Naive thymus-derived CD4-positive, alpha-beta T cell (primary cell): ENCODE results near the gene CDS2. TPM values are rescaled to one million over a fixed set of nuclear protein-coding genes. Genes with fewer than 3 reads are reported as not detected.

Experiments used
- ATAC-seq: fragments of 150-1000 bp; cut with Tn5 transposase; 2 replicates; pipeline ENCODE4 v1.10.0; 2021; ENCODE audit warnings: mild to moderate bottlenecking, moderate library complexity
- CTCF ChIA-PET: fragments of 350-600 bp; sonication (Branson Sonifier 250); formaldehyde crosslinking; loops from one replicate; lab custom pipeline; 2021; ENCODE audit warnings: antibody characterized with exemption; lab: Charles Lee
- POLR2A ChIA-PET: fragments of 350-600 bp; sonication (Branson Sonifier 250); formaldehyde crosslinking; loops from one replicate; lab custom pipeline; 2021; ENCODE audit warnings: antibody characterized with exemption, inconsistent platforms; lab: Charles Lee
- DNase-seq, 9 donors: peaks; one replicate each; pipeline versions ENCODE4 v3.0.0 to v3.0.0-alpha.2; 2020 to 2022; ENCODE audit warnings: mixed read lengths in 1 of 9
- H3K27ac ChIP-seq: one replicate; pipeline ENCODE4 v1.7.0; 2013; ENCODE audit warnings: mild to moderate bottlenecking, low read depth, low read length, moderate library complexity
- H3K27me3 ChIP-seq, 2 donors: one replicate each; pipeline ENCODE4 v1.7.0; 2013; ENCODE audit warnings: low read length in 2 of 2, mild to moderate bottlenecking in 2 of 2, moderate library complexity in 2 of 2; ENCODE audit not compliant: control insufficient read depth in 2 of 2, insufficient read depth in 2 of 2
- H3K36me3 ChIP-seq, 3 experiments: 1 replicate in 2 of 3; 2 replicates in 1 of 3; pipeline ENCODE4 v1.7.0; 2013; ENCODE audit warnings: low read length in 3 of 3, mild to moderate bottlenecking in 3 of 3, moderate library complexity in 1 of 3; ENCODE audit not compliant: insufficient read depth in 3 of 3, control insufficient read depth in 2 of 3
- H3K4me1 ChIP-seq, 2 donors: one replicate each; pipeline ENCODE4 v1.7.0; 2013; ENCODE audit warnings: low read length in 2 of 2, mild to moderate bottlenecking in 2 of 2, moderate library complexity in 1 of 2; ENCODE audit not compliant: control insufficient read depth in 2 of 2, insufficient read depth in 2 of 2
- H3K4me3 ChIP-seq: 2 replicates; pipeline ENCODE4 v1.7.0; 2013; ENCODE audit warnings: mild to moderate bottlenecking, low read length
- H3K9me3 ChIP-seq, 3 experiments: 1 replicate in 2 of 3; 2 replicates in 1 of 3; pipeline ENCODE4 v1.7.0; 2013; ENCODE audit warnings: low read length in 3 of 3; ENCODE audit not compliant: control insufficient read depth in 2 of 3
- H3K27ac Mint-ChIP-seq, 9 donors: one replicate each; pipeline ENCODE4 v1.8.0; 2020 to 2022; ENCODE audit warnings: mixed read lengths in 9 of 9, mild to moderate bottlenecking in 8 of 9, moderate library complexity in 5 of 9, inconsistent platforms in 2 of 9
- H3K27me3 Mint-ChIP-seq, 5 donors: one replicate each; pipeline ENCODE4 v1.8.0; 2021 to 2022; ENCODE audit warnings: mixed read lengths in 5 of 5, mild to moderate bottlenecking in 1 of 5
- H3K36me3 Mint-ChIP-seq, 5 donors: one replicate each; pipeline ENCODE4 v1.8.0; 2020 to 2022; ENCODE audit warnings: mixed read lengths in 5 of 5, mild to moderate bottlenecking in 3 of 5, inconsistent platforms in 1 of 5
- H3K4me1 Mint-ChIP-seq, 7 donors: one replicate each; pipeline ENCODE4 v1.8.0; 2020 to 2022; ENCODE audit warnings: mixed read lengths in 7 of 7, mild to moderate bottlenecking in 3 of 7, inconsistent platforms in 1 of 7
- H3K4me3 Mint-ChIP-seq, 10 donors: one replicate each; pipeline ENCODE4 v1.8.0; 2020 to 2022; ENCODE audit warnings: mild to moderate bottlenecking in 10 of 10, mixed read lengths in 10 of 10, moderate library complexity in 6 of 10, inconsistent platforms in 2 of 10
- H3K9me3 Mint-ChIP-seq, 11 donors: one replicate each; pipeline ENCODE4 v1.8.0; 2020 to 2022; ENCODE audit warnings: mixed read lengths in 11 of 11, mild to moderate bottlenecking in 4 of 11, inconsistent platforms in 1 of 11, moderate library complexity in 1 of 11
- intact Hi-C, 2 donors: fragments of 100-400 bp; cut with micrococcal nuclease; formaldehyde crosslinking; loops; one replicate each; pipeline ENCODE4 v1.15.1; 2023
- polyA plus RNA-seq, 2 donors: library from polyadenylated mRNA; unstranded; fragments of 300-500 nt; fragmentation: Illumina TruSeq; gene quantifications; one replicate each; pipeline ENCODE4 v1.2.3, GENCODE V29; 2021
- total RNA-seq, 6 experiments: library from RNA in 5 of 6; stranded (reverse) in 5 of 6; gene quantifications; 1 replicate in 5 of 6; 2 replicates in 1 of 6; pipeline ENCODE4 v1.2.3 and lab custom pipeline; 2021 to 2026

Gene CDS2
- total and polyA plus RNA-seq, 7 experiments from 2014 or later, result 34.9 to 58.3 (median 52.4) TPM

GRCh38 chr20:5141615-5142014 lies 14.8 kb downstream of the CDS2 start:
- peak overlapping the region in 1 of 10 donors; percentile 50 for H3K4me3 Mint-ChIP-seq
- intact Hi-C loops, result no loop called here
- peaks cover 4 to 8% (median 7%) of the 10 kb centered on the region in 5 donors for H3K36me3 Mint-ChIP-seq
- ATAC-seq (no peak), DNase-seq (no peak)
- no peaks in the 10 kb centered on the region for H3K9me3 Mint-ChIP-seq
- Histone ChIP-seq H3K27ac (no peak overlapping the region), H3K4me1 (peaks cover 2 to 7% of the 10 kb centered on the region in 2 donors), H3K9me3 (no peaks in the 10 kb centered on the region), H3K4me3 (no peak overlapping the region), H3K36me3 (no peaks in the 10 kb centered on the region), H3K27me3 (no peaks in the 10 kb centered on the region)
- ChIA-PET CTCF (no interaction called here), POLR2A (interaction anchor here (0.9 kb wide), 1 partner anchor 15 kb away, joined by 4 read pairs; the partner anchor contains the start of gene CDS2)
- H3K27ac Mint-ChIP-seq, result no peak overlapping the region
- H3K4me1 Mint-ChIP-seq, result peaks cover 28 to 70% (median 60%) of the 10 kb centered on the region in 7 donors
- no peaks in the 10 kb centered on the region for H3K27me3 Mint-ChIP-seq

DNA sequence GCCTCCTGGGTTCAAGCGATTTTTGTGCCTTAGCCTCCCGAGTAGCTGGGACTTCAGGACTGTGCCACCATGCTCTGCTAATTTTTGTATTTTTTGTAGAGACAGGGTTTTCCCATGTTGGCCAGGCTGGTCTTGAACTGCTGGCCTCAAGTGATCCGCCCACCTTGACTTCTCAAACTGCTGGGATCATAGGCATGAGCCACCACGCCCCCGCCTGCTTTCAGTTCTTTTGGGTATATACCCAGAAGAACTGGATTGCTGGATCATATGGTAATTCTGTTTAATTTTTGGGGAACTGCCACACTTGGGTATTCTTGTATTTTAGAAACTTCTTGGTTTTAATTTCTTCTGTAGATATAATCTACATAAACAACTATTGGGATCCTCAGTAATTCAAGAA lies 17.0 kb downstream of the CDS2 start:
- Histone ChIP-seq H3K4me3 (no peak overlapping the region), H3K36me3 (no peaks in the 10 kb centered on the region), H3K9me3 (no peaks in the 10 kb centered on the region), H3K27ac (no peak overlapping the region), H3K4me1 (peaks cover 10 to 11% of the 10 kb centered on the region in 2 donors), H3K27me3 (no peaks in the 10 kb centered on the region)
- ATAC-seq (no peak), DNase-seq (no peak)
- no peak overlapping the region for H3K4me3 Mint-ChIP-seq
- ChIA-PET POLR2A (interaction anchor here (1.2 kb wide), 1 partner anchor 11 kb away, joined by 3 read pairs; no protein-coding TSS in a partner anchor), CTCF (no interaction called here)
- H3K36me3 Mint-ChIP-seq, result peaks cover 3 to 8% (median 5%) of the 10 kb centered on the region in 5 donors
- intact Hi-C loops, result no loop called here
- H3K4me1 Mint-ChIP-seq, result peaks cover 38 to 86% (median 78%) of the 10 kb centered on the region in 7 donors
- no peaks in the 10 kb centered on the region for H3K27me3 Mint-ChIP-seq
- H3K27ac Mint-ChIP-seq, result no peak overlapping the region
- no peaks in the 10 kb centered on the region for H3K9me3 Mint-ChIP-seq

GRCh38 chr20:5145365-5146098 lies 18.7 kb downstream of the CDS2 start:
- H3K27ac ChIP-seq, result no peak overlapping the region
- no peaks in the 10 kb centered on the region for H3K9me3 Mint-ChIP-seq
- peak overlapping the region in 3 of 9 donors; percentile 24 to 75 (median 67) for H3K27ac Mint-ChIP-seq
- H3K4me3 Mint-ChIP-seq, result peak overlapping the region in 6 of 10 donors; percentile 3 to 33 (median 20)
- H3K4me1 Mint-ChIP-seq, result peaks cover 34 to 87% (median 76%) of the 10 kb centered on the region in 7 donors
- ATAC-seq, result no peak
- peaks cover 4 to 8% (median 4%) of the 10 kb centered on the region in 5 donors for H3K36me3 Mint-ChIP-seq
- intact Hi-C loops, result no loop called here
- DNase-seq, result no peak
- H3K9me3 ChIP-seq, result no peaks in the 10 kb centered on the region
- H3K36me3 ChIP-seq, result no peaks in the 10 kb centered on the region
- H3K27me3 ChIP-seq, result no peaks in the 10 kb centered on the region
- ChIA-PET POLR2A (interaction anchor here (0.6 to 1.5 kb wide), 2 partner anchors 19 to 89 kb away, joined by 3 read pairs; partner anchors contain the start of gene CDS2), CTCF (no interaction called here)
- H3K4me3 ChIP-seq, result no peak overlapping the region
- peaks cover 10 to 11% of the 10 kb centered on the region in 2 donors for H3K4me1 ChIP-seq
- no peaks in the 10 kb centered on the region for H3K27me3 Mint-ChIP-seq

DNA sequence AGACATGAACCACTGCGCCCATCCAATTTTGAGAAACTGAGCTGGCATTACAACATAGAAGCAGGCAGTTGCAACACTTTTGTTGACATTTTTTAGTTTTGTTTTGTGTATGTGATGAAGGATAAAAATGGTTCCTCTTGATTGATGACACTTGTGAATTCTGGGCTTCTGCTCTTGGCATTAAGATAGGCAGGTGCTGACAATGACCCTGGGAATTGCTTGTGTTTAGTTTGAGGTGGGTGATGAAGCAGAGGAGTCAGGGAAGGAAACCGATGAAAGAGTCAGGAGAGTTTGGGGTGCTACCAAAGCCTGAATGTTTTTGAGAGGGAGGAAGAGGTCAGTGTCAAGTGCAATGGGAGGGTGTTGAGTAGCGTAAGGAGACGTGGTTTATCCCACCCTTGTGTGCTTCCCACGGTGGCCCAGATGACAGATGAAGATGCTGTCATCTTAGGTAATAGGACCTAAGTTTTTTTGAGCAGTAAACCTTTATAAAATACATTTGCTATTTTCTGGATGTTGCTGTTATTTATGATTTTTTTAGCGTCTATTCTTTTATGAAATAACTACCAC lies 19.4 kb downstream of the CDS2 start:
- ATAC-seq (no peak), DNase-seq (no peak)
- peaks cover 10 to 11% of the 10 kb centered on the region in 2 donors for H3K4me1 ChIP-seq
- H3K9me3 Mint-ChIP-seq, result no peaks in the 10 kb centered on the region
- no peaks in the 10 kb centered on the region for H3K27me3 ChIP-seq
- intact Hi-C loops, result no loop called here
- ChIA-PET CTCF (no interaction called here), POLR2A (interaction anchor here (0.6 kb wide), 1 partner anchor 89 kb away, joined by 3 read pairs; no protein-coding TSS in a partner anchor)
- H3K27ac ChIP-seq, result no peak overlapping the region
- peaks cover 34 to 85% (median 74%) of the 10 kb centered on the region in 7 donors for H3K4me1 Mint-ChIP-seq
- peak overlapping the region in 5 of 10 donors; percentile 12 to 40 (median 25) for H3K4me3 Mint-ChIP-seq
- no peaks in the 10 kb centered on the region for H3K36me3 ChIP-seq
- no peak overlapping the region for H3K4me3 ChIP-seq
- peak overlapping the region in 5 of 9 donors; percentile 24 to 75 (median 37) for H3K27ac Mint-ChIP-seq
- H3K36me3 Mint-ChIP-seq, result peaks cover 4 to 8% (median 5%) of the 10 kb centered on the region in 5 donors
- H3K27me3 Mint-ChIP-seq, result no peaks in the 10 kb centered on the region
- H3K9me3 ChIP-seq, result no peaks in the 10 kb centered on the region

DNA sequence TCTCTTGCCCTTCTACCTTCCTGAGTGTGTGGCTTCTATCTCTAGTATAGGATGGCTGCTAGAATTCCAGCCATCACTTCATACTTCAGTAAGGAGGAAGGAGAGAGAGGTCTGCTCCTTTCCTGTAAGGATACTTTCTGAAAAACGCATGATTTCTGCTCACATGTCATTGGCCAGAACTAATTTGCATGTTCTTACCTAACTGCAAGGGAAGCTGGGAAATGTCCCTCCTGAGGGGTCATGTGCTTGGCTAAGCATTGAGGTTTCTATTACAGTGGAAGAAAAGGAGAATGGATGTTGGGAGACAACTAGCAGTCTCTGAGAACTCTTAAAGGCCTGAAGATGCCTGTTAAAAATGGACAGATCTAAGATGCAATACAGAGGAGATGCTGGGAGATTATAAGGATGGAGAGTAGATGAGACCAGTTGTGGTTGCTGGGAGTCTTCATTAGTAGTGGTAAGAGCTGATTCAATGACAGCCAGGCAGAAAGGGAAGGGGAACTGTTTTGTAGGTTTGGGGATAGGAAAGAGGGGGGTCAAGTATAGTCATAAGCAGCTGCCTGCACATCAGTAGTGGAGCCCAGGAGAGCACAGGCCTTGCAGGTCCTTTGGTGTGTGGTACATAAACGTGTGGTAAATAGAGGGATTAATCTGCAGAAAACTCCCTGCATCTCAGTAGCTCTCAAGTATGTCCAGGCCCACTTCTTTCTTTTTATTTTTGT lies 20.2 kb downstream of the CDS2 start:
- Histone ChIP-seq H3K4me3 (no peak overlapping the region), H3K4me1 (peaks cover 11% of the 10 kb centered on the region in 2 donors), H3K36me3 (no peaks in the 10 kb centered on the region), H3K27me3 (no peaks in the 10 kb centered on the region), H3K9me3 (no peaks in the 10 kb centered on the region), H3K27ac (no peak overlapping the region)
- peaks cover 4 to 8% (median 5%) of the 10 kb centered on the region in 5 donors for H3K36me3 Mint-ChIP-seq
- peak overlapping the region in 2 of 10 donors; percentile 3 to 73 for H3K4me3 Mint-ChIP-seq
- no peaks in the 10 kb centered on the region for H3K9me3 Mint-ChIP-seq
- no peaks in the 10 kb centered on the region for H3K27me3 Mint-ChIP-seq
- intact Hi-C loops, result no loop called here
- peak; percentile 69 for ATAC-seq
- peak overlapping the region in 2 of 9 donors; percentile 23 to 81 for H3K27ac Mint-ChIP-seq
- ChIA-PET POLR2A (interaction anchor here (1.1 kb wide), 1 partner anchor 20 kb away, joined by 5 read pairs; the partner anchor contains the start of gene CDS2), CTCF (no interaction called here)
- peaks cover 32 to 80% (median 69%) of the 10 kb centered on the region in 7 donors for H3K4me1 Mint-ChIP-seq
- no peak for DNase-seq

DNA sequence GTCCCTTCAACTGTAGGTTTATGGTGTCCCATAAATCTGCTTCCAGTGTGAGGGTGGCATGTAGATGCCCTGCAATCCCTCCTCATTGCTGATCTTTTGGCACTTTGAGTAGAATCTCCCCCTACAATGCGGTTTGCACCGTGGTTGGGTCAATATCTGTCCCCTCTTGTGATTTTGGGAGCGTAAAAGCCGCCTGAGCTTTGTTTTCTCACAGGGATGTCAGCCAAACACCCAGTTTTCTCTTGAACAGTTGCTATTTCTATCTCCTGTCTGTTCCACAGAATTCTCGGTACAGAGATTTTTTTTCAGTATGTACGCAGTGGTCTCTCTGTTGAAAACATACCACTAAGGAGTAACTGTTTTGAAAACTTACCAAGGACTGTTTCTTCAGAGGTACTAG lies 21.8 kb downstream of the CDS2 start:
- H3K4me3 ChIP-seq, result no peak overlapping the region
- no peaks in the 10 kb centered on the region for H3K27me3 ChIP-seq
- Mint-ChIP-seq H3K27me3 (no peaks in the 10 kb centered on the region), H3K36me3 (peaks cover 4 to 16% (median 9%) of the 10 kb centered on the region in 5 donors), H3K4me3 (no peak overlapping the region), H3K27ac (peak overlapping the region in 1 of 9 donors; percentile 23), H3K9me3 (no peaks in the 10 kb centered on the region), H3K4me1 (peaks cover 41 to 85% (median 77%) of the 10 kb centered on the region in 7 donors)
- no peak for ATAC-seq
- no peak for DNase-seq
- ChIA-PET POLR2A (no interaction called here), CTCF (interaction anchor here (0.6 kb wide), 1 partner anchor 31 kb away, joined by 7 read pairs; no protein-coding TSS in a partner anchor)
- peaks cover 11 to 14% of the 10 kb centered on the region in 2 donors for H3K4me1 ChIP-seq
- no peak overlapping the region for H3K27ac ChIP-seq
- H3K36me3 ChIP-seq, result no peaks in the 10 kb centered on the region
- H3K9me3 ChIP-seq, result no peaks in the 10 kb centered on the region
- intact Hi-C loops, result no loop called here
